Measurements from ENCODE around the gene COMT.

- no peak for TF ChIP-seq POLR2A (IDR thresholded peaks at IDR 0.05)
- TF ChIP-seq CTCF (IDR thresholded peaks at IDR 0.05): no peak
Measured at GRCh38 chr22:19979712-19980493, 38.3 kb downstream of the COMT start.
